Astrocyte (in vitro differentiated cells and primary cell): ENCODE measurements around the gene RABGAP1L. TPM values are rescaled to one million over a fixed set of nuclear protein-coding genes. Genes with fewer than 3 reads are reported as not detected.
A peak's percentile ranks its signal among the peaks of the same experiment; 100 is the strongest.

Experiments
- DNase-seq: peaks from one replicate; pipeline ENCODE4 v3.0.0-alpha.2; 2010; ENCODE audit warnings: low read depth
- FAIRE-seq: peaks from 2 replicates; lab custom pipeline; 2011; peaks lifted over from hg19 to GRCh38; lab: Jason Lieb, UNC
- H2AFZ ChIP-seq: 2 replicates; pipeline ENCODE4 v1.6.0; 2012; ENCODE audit warnings: low read depth, low read length, inconsistent platforms
- H3K27ac ChIP-seq: 2 replicates; pipeline ENCODE4 v1.5.1; 2011; ENCODE audit warnings: low read depth, low read length, inconsistent platforms
- H3K27me3 ChIP-seq: 2 replicates; pipeline ENCODE4 v1.6.0; 2011; ENCODE audit warnings: low read length, inconsistent platforms; ENCODE audit not compliant: insufficient read depth
- H3K36me3 ChIP-seq: 2 replicates; pipeline ENCODE4 v1.5.1; 2011; ENCODE audit warnings: low read length, inconsistent platforms; ENCODE audit not compliant: insufficient read depth
- H3K4me1 ChIP-seq: 2 replicates; pipeline ENCODE4 v1.5.1; 2011; ENCODE audit warnings: low read length, inconsistent platforms; ENCODE audit not compliant: insufficient read depth
- H3K4me2 ChIP-seq: 2 replicates; pipeline ENCODE4 v1.6.0; 2012; ENCODE audit warnings: low read length, inconsistent platforms
- H3K4me3 ChIP-seq: 2 replicates; pipeline ENCODE4 v1.5.1; 2011; ENCODE audit warnings: low read depth, mild to moderate bottlenecking, low read length, inconsistent platforms; ENCODE audit not compliant: insufficient read depth
- H3K79me2 ChIP-seq: 2 replicates; pipeline ENCODE4 v1.6.0; 2012; ENCODE audit warnings: mild to moderate bottlenecking, low read length, inconsistent platforms; ENCODE audit not compliant: insufficient read depth
- H3K9ac ChIP-seq: 2 replicates; pipeline ENCODE4 v1.6.0; 2012; ENCODE audit warnings: mild to moderate bottlenecking, low read length, inconsistent platforms
- H3K9me3 ChIP-seq: 2 replicates; pipeline ENCODE4 v1.5.1; 2012; ENCODE audit warnings: low read depth, mild to moderate bottlenecking, low read length, inconsistent platforms; ENCODE audit not compliant: insufficient read depth
- H4K20me1 ChIP-seq: 2 replicates; pipeline ENCODE4 v1.6.0; 2012; ENCODE audit warnings: low read length, inconsistent platforms; ENCODE audit not compliant: insufficient read depth
- H3K27ac Mint-ChIP-seq: one replicate; pipeline ENCODE4 v1.8.0; 2021; ENCODE audit warnings: mild to moderate bottlenecking, mixed read lengths; ENCODE audit not compliant: unreplicated experiment
- H3K27me3 Mint-ChIP-seq: one replicate; pipeline ENCODE4 v1.8.0; 2021; ENCODE audit warnings: low read depth, mixed read lengths; ENCODE audit not compliant: unreplicated experiment
- H3K36me3 Mint-ChIP-seq: one replicate; pipeline ENCODE4 v1.8.0; 2021; ENCODE audit warnings: low read depth, mixed read lengths; ENCODE audit not compliant: unreplicated experiment
- H3K4me1 Mint-ChIP-seq: one replicate; pipeline ENCODE4 v1.8.0; 2021; ENCODE audit warnings: low read depth, mixed read lengths; ENCODE audit not compliant: unreplicated experiment
- H3K4me3 Mint-ChIP-seq: one replicate; pipeline ENCODE4 v1.8.0; 2021; ENCODE audit warnings: mild to moderate bottlenecking, moderate library complexity, mixed read lengths; ENCODE audit not compliant: unreplicated experiment
- H3K9me3 Mint-ChIP-seq: one replicate; pipeline ENCODE4 v1.8.0; 2021; ENCODE audit warnings: mild to moderate bottlenecking, mixed read lengths; ENCODE audit not compliant: unreplicated experiment
- EZH2 ChIP-seq: IDR thresholded peaks from 2 replicates; pipeline ENCODE4 v1.6.1; 2012; ENCODE audit warnings: mild to moderate bottlenecking, low read length, inconsistent platforms; ENCODE audit not compliant: insufficient read depth
- total RNA-seq: library from RNA; stranded (reverse); gene quantifications from 2 replicates; pipeline ENCODE4 v1.2.1, GENCODE V29; 2021
- TF ChIP-seq, protein P1 (sequence below): IDR thresholded peaks from 2 replicates; pipeline ENCODE4 v1.5.1; 2011; ENCODE audit warnings: low read depth, mild to moderate bottlenecking, inconsistent platforms, low read length, moderate library complexity; ENCODE audit not compliant: insufficient read depth

RABGAP1L gene
- total RNA-seq, 1 donor from 2014 or later = 40.2 TPM

GRCh38 chr1:174928541-174928940, 769.2 kb downstream of the RABGAP1L start:
- H3K4me2 ChIP-seq = no peak overlapping the region
- TF ChIP-seq, protein P1, sequence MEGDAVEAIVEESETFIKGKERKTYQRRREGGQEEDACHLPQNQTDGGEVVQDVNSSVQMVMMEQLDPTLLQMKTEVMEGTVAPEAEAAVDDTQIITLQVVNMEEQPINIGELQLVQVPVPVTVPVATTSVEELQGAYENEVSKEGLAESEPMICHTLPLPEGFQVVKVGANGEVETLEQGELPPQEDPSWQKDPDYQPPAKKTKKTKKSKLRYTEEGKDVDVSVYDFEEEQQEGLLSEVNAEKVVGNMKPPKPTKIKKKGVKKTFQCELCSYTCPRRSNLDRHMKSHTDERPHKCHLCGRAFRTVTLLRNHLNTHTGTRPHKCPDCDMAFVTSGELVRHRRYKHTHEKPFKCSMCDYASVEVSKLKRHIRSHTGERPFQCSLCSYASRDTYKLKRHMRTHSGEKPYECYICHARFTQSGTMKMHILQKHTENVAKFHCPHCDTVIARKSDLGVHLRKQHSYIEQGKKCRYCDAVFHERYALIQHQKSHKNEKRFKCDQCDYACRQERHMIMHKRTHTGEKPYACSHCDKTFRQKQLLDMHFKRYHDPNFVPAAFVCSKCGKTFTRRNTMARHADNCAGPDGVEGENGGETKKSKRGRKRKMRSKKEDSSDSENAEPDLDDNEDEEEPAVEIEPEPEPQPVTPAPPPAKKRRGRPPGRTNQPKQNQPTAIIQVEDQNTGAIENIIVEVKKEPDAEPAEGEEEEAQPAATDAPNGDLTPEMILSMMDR = no peak
- TF ChIP-seq EZH2 = no peak
- no peaks in the 10 kb centered on the region for H3K9me3 ChIP-seq
- H3K9me3 Mint-ChIP-seq = no peaks in the 10 kb centered on the region
- no peak overlapping the region for H2AFZ ChIP-seq
- no peaks in the 10 kb centered on the region for H3K4me1 ChIP-seq
- H3K27ac ChIP-seq = no peak overlapping the region
- no peaks in the 10 kb centered on the region for H3K27me3 Mint-ChIP-seq
- no peak for FAIRE-seq
- no peaks in the 10 kb centered on the region for H3K27me3 ChIP-seq
- H3K9ac ChIP-seq = no peak overlapping the region
- peak overlapping the region; percentile 59 for H3K27ac Mint-ChIP-seq
- H4K20me1 ChIP-seq = no peaks in the 10 kb centered on the region
- no peaks in the 10 kb centered on the region for H3K36me3 ChIP-seq
- no peak overlapping the region for H3K4me3 Mint-ChIP-seq
- no peaks in the 10 kb centered on the region for H3K79me2 ChIP-seq
- DNase-seq = no peak
- H3K36me3 Mint-ChIP-seq = no peaks in the 10 kb centered on the region
- H3K4me3 ChIP-seq = no peak overlapping the region
- H3K4me1 Mint-ChIP-seq = peaks cover 14% of the 10 kb centered on the region

- Histone ChIP-seq H3K27me3 (no peaks in the 10 kb centered on the region), H3K4me1 (no peaks in the 10 kb centered on the region), H3K9ac (no peak overlapping the region), H4K20me1 (no peaks in the 10 kb centered on the region), H2AFZ (no peak overlapping the region), H3K36me3 (no peaks in the 10 kb centered on the region), H3K4me3 (no peak overlapping the region), H3K9me3 (no peaks in the 10 kb centered on the region), H3K27ac (no peak overlapping the region), H3K79me2 (no peaks in the 10 kb centered on the region), H3K4me2 (no peak overlapping the region)
- DNase-seq (no peak), FAIRE-seq (no peak)
- Mint-ChIP-seq H3K9me3 (no peaks in the 10 kb centered on the region), H3K4me1 (peaks cover 14% of the 10 kb centered on the region), H3K27ac (no peak overlapping the region), H3K4me3 (no peak overlapping the region), H3K36me3 (no peaks in the 10 kb centered on the region), H3K27me3 (no peaks in the 10 kb centered on the region)
- TF ChIP-seq, protein P1 = no peak
- no peak for TF ChIP-seq EZH2
Observed at GRCh38 chr1:174931214-174931613, 771.9 kb downstream of the RABGAP1L start.

GRCh38 chr1:174932587-174932986, 773.3 kb downstream of the RABGAP1L start:
- no peak overlapping the region for H3K27ac ChIP-seq
- FAIRE-seq (no peak), DNase-seq (no peak)
- no peak overlapping the region for H3K9ac ChIP-seq
- Mint-ChIP-seq H3K4me1 (peaks cover 14% of the 10 kb centered on the region), H3K4me3 (no peak overlapping the region), H3K36me3 (no peaks in the 10 kb centered on the region), H3K9me3 (no peaks in the 10 kb centered on the region), H3K27ac (no peak overlapping the region), H3K27me3 (no peaks in the 10 kb centered on the region)
- no peak overlapping the region for H3K4me3 ChIP-seq
- no peaks in the 10 kb centered on the region for H3K4me1 ChIP-seq
- TF ChIP-seq EZH2 = no peak
- TF ChIP-seq, protein P1 = peak; percentile 24
- H3K79me2 ChIP-seq = no peaks in the 10 kb centered on the region
- H3K4me2 ChIP-seq = no peak overlapping the region
- no peak overlapping the region for H2AFZ ChIP-seq
- H4K20me1 ChIP-seq = no peaks in the 10 kb centered on the region
- H3K9me3 ChIP-seq = no peaks in the 10 kb centered on the region
- H3K36me3 ChIP-seq = no peaks in the 10 kb centered on the region
- no peaks in the 10 kb centered on the region for H3K27me3 ChIP-seq
